Esophagus squamous epithelium (tissue), 4 donors: ENCODE data around the gene PRKG1.

Experiments
- CTCF ChIP-seq, 6 experiments: fragments of 450-650 bp in 4 of 6; fragments of 200-600 bp in 2 of 6; sonication (generic) in 2 of 6; IDR thresholded peaks; one replicate each; pipeline ENCODE4 v1.5.1; 2016 to 2019; ENCODE audit warnings: antibody characterized with exemption in 6 of 6, mild to moderate bottlenecking in 4 of 6, moderate library complexity in 4 of 6
- POLR2A ChIP-seq, 4 donors: fragments of 450-650 bp; IDR thresholded peaks; one replicate each; pipeline ENCODE4 v1.6.1; 2017; ENCODE audit warnings: antibody characterized with exemption in 4 of 4, mild to moderate bottlenecking in 4 of 4, moderate library complexity in 3 of 4

GRCh38 chr10:51447119-51447518, 372.8 kb downstream of the PRKG1 start:
- TF ChIP-seq CTCF (IDR thresholded peaks at IDR 0.05) (no peak), POLR2A (IDR thresholded peaks at IDR 0.05) (no peak)
